ENCODE measurements around the gene VAV2.
A peak's percentile ranks its signal among the peaks of the same experiment; 100 is the strongest.

VAV2 gene

DNA sequence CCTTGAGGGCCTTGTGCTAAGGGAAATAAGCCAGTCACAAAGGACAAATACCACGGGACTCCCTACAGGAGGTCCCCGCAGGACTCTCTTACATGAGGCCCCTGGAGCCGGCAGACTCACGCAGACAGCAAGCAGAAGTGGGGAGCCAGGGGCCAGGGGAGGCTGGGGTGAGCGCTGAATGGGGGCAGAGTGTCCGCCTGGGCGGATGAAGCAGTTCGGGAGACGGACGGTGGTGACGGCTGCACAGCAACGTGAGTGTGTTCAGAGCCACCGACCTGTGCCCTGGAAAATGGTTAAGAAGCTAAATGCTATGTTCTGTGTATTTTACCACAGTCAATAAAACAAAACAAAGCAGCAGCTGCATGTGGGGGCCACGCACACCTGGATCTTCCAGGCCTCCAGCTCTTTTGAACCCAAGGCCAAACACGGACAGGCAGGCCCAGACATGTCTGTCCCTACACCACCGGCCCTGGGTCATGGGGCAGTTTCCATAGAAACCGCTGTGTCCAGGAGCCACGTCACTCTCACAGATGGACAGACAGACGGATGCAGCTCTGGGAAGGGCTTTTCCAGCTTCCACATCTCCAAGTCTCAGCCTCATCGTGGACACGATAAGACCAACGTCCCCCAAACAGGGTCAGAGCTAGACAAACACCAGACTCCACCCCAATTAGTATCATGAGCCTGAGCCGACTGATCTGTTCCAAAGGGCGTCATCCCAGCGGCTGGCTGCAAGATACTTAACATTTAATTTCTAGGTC is 103.9 kb downstream of the VAV2 start:
- DNase-seq, result peak; percentile 53

GRCh38 chr9:133887540-133888047 is 104.5 kb downstream of the VAV2 start:
- DNase-seq, result no peak

DNA sequence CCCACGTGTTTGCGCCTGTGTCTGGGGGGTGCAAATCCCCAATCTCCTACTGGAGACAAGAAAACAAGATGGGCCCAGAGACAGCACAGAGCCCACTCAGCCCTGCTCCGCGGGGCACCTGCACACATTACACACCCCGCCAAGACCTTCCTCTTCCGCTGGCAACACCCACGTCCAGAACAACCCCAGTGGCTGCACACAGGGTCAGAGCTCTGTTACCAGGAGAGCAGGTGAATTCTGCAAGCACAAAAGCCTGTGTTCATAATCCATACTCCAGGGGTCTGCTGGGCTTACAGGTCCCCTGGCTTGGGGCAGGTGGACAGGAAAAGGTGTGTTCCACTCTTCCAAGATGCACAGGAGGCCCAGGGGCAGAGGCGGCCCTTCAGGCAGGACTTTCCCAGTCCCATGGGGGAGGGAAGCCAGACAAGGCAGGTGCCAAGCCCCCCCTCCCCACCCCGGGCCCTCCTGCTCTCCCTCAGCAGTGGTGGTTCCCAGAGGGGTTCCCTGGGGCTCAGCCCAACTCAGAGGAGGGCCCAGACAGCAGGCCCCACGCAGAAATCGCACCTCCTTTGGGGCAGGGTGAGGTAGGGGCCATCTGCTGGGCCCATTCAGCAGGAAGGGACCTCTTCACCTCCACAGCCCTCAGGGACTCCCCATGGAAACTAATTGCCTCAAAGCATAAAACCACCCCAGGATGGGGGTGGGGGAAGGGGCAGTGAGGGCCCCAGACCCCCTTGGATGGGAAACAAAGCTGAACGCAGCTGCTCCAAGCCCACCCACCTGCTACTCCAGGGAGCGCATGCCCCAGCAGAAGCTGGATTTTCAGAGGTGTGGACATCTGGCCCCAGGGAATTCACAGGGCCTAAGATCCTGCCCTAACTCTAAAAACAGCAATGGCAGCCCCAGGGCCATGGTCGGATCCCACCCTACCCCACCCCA is 105.3 kb downstream of the VAV2 start:
- peak; percentile 41 for DNase-seq

DNA sequence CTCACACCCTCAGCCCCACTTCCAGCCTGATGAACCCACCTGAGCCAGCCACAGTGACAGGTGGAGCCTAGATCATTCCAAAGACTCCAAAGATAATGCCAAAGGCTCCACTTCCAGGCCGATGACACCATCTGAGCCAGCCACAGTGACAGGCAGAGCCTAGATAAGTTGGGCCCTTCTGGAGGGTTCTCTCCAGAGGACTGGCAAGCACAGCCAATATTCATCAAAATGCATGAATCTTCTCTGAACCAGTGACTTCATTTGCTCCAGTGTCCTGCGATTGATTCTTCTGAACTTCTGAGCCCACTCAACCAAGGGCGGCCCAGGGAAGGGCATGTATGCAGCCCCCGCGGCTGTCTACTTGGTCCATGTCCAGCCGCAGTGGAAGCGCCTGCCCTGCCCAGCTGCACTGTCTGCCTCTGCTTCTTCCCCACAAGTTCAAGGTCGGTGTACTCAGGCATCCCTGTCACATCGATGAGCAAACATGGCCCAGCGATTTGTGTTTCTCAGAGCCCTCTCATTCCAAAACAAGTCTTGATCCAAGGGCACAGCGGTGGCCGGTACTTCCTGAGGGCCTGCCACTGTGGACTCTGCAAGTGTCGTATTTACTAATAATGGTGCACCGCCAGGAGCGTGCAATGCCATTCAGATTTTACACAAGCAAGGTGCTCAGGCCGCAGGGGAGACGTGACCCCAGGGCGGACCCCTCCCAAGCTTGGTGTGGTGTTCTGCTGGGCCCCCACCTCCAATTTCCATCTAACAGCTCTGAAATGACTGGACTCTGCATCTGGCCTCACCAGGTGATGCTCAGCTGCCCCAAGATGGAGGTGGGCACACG is 107.0 kb downstream of the VAV2 start:
- no peak for DNase-seq

- DNase-seq, result no peak
These were observed 109.0 kb downstream of the VAV2 start for GRCh38 chr9:133882849-133883755.

- DNase-seq, result peak; percentile 79
These were observed 110.3 kb downstream of the VAV2 start for GRCh38 chr9:133881671-133882381.

- no peak for DNase-seq
These were observed 111.1 kb downstream of the VAV2 start for GRCh38 chr9:133880851-133881661.

GRCh38 chr9:133880136-133880535 is 112.0 kb downstream of the VAV2 start:
- no peak for DNase-seq

GRCh38 chr9:133879615-133880014 is 112.5 kb downstream of the VAV2 start:
- no peak for DNase-seq

- no peak for DNase-seq
These were observed 113.7 kb downstream of the VAV2 start for GRCh38 chr9:133878402-133878801.

DNA sequence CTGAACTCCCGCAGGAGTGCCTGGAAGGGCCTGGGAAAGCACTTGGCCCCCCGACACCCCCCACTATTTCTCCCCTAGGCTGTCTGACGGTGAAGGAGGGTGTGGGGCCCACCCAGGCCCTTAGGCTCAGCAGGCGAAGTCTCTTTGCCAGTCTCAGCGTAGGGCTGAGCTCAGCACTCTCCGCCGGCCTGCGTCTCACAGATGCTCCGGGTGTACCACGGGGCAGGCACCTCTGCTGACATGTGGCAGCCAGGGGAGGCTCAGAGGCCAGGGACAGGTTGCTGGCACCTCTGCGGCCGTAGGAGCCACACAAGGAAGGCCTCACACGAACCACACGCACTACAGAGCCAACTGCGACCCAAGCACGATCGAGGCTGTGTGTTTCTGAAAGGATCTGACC is 114.2 kb downstream of the VAV2 start:
- DNase-seq, result no peak

DNA sequence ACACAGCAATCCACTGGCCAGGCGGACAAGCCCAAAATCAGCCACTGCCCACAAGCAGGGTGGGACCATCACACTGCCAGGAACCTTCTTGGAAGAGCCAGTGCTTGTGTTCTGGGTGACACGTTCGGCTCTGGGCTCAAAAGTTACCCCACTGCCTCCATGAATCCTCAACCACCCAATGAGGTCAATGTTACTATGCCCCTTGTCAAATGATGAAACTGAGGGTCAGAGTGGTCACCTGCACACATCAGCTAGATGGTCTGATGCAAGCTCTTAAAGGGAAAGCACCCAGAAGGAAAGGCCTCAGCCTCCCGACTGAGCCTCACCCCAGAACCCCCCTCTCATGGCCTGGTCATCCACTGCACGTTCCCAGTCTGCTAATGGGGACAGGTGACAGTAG is 114.8 kb downstream of the VAV2 start:
- no peak for DNase-seq

DNA sequence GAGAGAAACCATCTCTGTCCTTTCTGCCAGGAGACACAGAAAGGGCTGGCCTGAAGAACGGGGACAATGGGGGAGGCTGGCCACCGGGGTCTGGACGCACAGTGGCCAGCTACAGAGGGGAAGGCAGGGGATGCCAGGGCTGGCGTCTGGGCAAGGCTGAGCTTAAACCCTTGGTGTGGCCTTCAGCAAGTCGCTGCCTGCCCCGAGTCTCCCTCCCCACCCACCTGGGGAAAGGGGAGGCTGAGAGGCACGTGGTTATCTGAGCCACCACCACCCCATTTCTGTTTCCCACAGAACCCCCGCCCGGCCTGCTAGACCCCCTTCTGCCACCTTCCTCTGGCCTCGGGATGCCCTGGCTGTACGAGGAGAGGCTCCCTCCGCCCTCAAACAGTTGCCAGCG is 115.3 kb downstream of the VAV2 start:
- no peak for DNase-seq

- DNase-seq, result peak; percentile 12
These were observed 116.0 kb downstream of the VAV2 start for GRCh38 chr9:133876144-133876543.

GRCh38 chr9:133875131-133875530 is 117.0 kb downstream of the VAV2 start:
- DNase-seq, result no peak

GRCh38 chr9:133874659-133875058 is 117.5 kb downstream of the VAV2 start:
- DNase-seq, result no peak

GRCh38 chr9:133874060-133874657 is 118.0 kb downstream of the VAV2 start:
- DNase-seq, result no peak

GRCh38 chr9:133873461-133873891 is 118.6 kb downstream of the VAV2 start:
- DNase-seq, result no peak

- no peak for DNase-seq
These were observed 119.1 kb downstream of the VAV2 start for GRCh38 chr9:133873009-133873408.

All from NCI-H345 (cell line).